IMR-90 (cell line): ENCODE measurements around the gene BAHD1. TPM values are rescaled to one million over a fixed set of nuclear protein-coding genes. Genes with fewer than 3 reads are reported as not detected.

ENCODE experiments used
- ATAC-seq: fragments of 200-7000 bp; cut with Tn5 transposase; 2 replicates; pipeline ENCODE4 v1.9.1; 2020; ENCODE audit warnings: low read depth, mild to moderate bottlenecking, moderate library complexity
- BruUV-seq: library from RNA; stranded (reverse); fragments of 400-500 nt; replicated peaks from 2 replicates; lab custom pipeline; 2021; lab: Mats Ljungman, UMichigan
- CTCF ChIA-PET: fragments of 300-600 bp; formaldehyde crosslinking; extraction: SDS; loops from one replicate; lab custom pipeline; 2021; ENCODE audit warnings: antibody characterized with exemption; lab: Yijun Ruan, JAX
- POLR2A ChIA-PET: fragments of 300-600 bp; sonication (Branson Sonifier 250); formaldehyde crosslinking; loops from one replicate; lab custom pipeline; 2022; ENCODE audit warnings: antibody characterized with exemption; ENCODE audit not compliant: unreplicated experiment; lab: Charles Lee
- DNase-seq: peaks from one replicate; pipeline ENCODE4 v3.0.0; 2013
- H2AFZ ChIP-seq: replicated peaks from 2 replicates; pipeline ENCODE3; 2013; ENCODE audit warnings: low read length, mild to moderate bottlenecking; ENCODE audit not compliant: poor library complexity
- H2AK5ac ChIP-seq: 2 replicates; pipeline ENCODE4 v1.6.1; 2013; ENCODE audit warnings: low read depth, low read length, inconsistent platforms
- H2AK9ac ChIP-seq: replicated peaks from 2 replicates; pipeline ENCODE3; 2013; ENCODE audit warnings: mild to moderate bottlenecking, low read depth, low read length, moderate library complexity; ENCODE audit not compliant: poor library complexity
- H2BK120ac ChIP-seq: 2 replicates; pipeline ENCODE4 v1.6.1; 2013; ENCODE audit warnings: low read depth, low read length, inconsistent platforms
- H2BK15ac ChIP-seq: 3 replicates; pipeline ENCODE4 v1.6.1; 2013; ENCODE audit warnings: low read depth, low read length, inconsistent platforms
- H2BK20ac ChIP-seq: 2 replicates; pipeline ENCODE4 v1.6.1; 2013; ENCODE audit warnings: low read depth, mild to moderate bottlenecking, inconsistent platforms, low read length, moderate library complexity
- H2BK5ac ChIP-seq: 2 replicates; pipeline ENCODE4 v1.6.1; 2013; ENCODE audit warnings: mild to moderate bottlenecking, low read depth, low read length, inconsistent platforms; ENCODE audit not compliant: poor library complexity, severe bottlenecking
- H3K14ac ChIP-seq: replicated peaks from 2 replicates; pipeline ENCODE4 v1.6.1; 2013; ENCODE audit warnings: low read depth, low read length, inconsistent platforms
- H3K18ac ChIP-seq: 2 replicates; pipeline ENCODE4 v1.6.1; 2013; ENCODE audit warnings: low read depth, low read length, control low read depth
- H3K23ac ChIP-seq: 2 replicates; pipeline ENCODE4 v1.6.1; 2013; ENCODE audit warnings: low read depth, low read length, inconsistent platforms
- H3K27ac ChIP-seq: 2 replicates; pipeline ENCODE4 v1.5.1; 2013; ENCODE audit warnings: mild to moderate bottlenecking, control low read depth, low read length; ENCODE audit not compliant: insufficient read depth
- H3K27me3 ChIP-seq: 2 replicates; pipeline ENCODE4 v1.6.1; 2013; ENCODE audit warnings: low read length; ENCODE audit not compliant: control insufficient read depth, insufficient read depth
- H3K36me3 ChIP-seq: 2 replicates; pipeline ENCODE4 v1.6.1; 2013; ENCODE audit warnings: low read length, mixed read lengths; ENCODE audit not compliant: control insufficient read depth, insufficient read depth
- H3K4ac ChIP-seq: 2 replicates; pipeline ENCODE4 v1.6.1; 2013; ENCODE audit warnings: low read depth, low read length, inconsistent platforms
- H3K4me1 ChIP-seq: 2 replicates; pipeline ENCODE4 v1.6.1; 2013; ENCODE audit warnings: low read length, mixed read lengths; ENCODE audit not compliant: control insufficient read depth, insufficient read depth
- H3K4me2 ChIP-seq: 2 replicates; pipeline ENCODE4 v1.6.1; 2013; ENCODE audit warnings: low read depth, mild to moderate bottlenecking, control low read depth, low read length, moderate library complexity
- H3K4me3 ChIP-seq: 2 replicates; pipeline ENCODE4 v1.5.1; 2013; ENCODE audit warnings: low read depth, mild to moderate bottlenecking, control low read depth, low read length, moderate library complexity; ENCODE audit not compliant: insufficient read depth
- H3K56ac ChIP-seq: 2 replicates; pipeline ENCODE4 v1.6.1; 2013; ENCODE audit warnings: low read length, inconsistent platforms; ENCODE audit not compliant: insufficient read depth; ENCODE audit errors: extremely low read depth
- H3K79me1 ChIP-seq, 2 experiments: 2 replicates each; pipeline ENCODE4 v1.6.1; 2013; ENCODE audit warnings: low read length in 2 of 2, inconsistent platforms in 1 of 2, low read depth in 1 of 2
- H3K9ac ChIP-seq: 2 replicates; pipeline ENCODE4 v1.6.1; 2013; ENCODE audit warnings: low read depth, low read length, control low read depth
- H3K9me1 ChIP-seq: 2 replicates; pipeline ENCODE4 v1.6.1; 2013; ENCODE audit warnings: low read length, inconsistent platforms; ENCODE audit not compliant: insufficient read depth
- H3K9me3 ChIP-seq: 2 replicates; pipeline ENCODE4 v1.6.1; 2013; ENCODE audit warnings: low read length; ENCODE audit not compliant: control insufficient read depth, insufficient read depth
- H4K20me1 ChIP-seq: 2 replicates; pipeline ENCODE4 v1.6.1; 2013; ENCODE audit warnings: low read length, inconsistent platforms; ENCODE audit not compliant: insufficient read depth
- H4K5ac ChIP-seq: 2 replicates; pipeline ENCODE4 v1.6.1; 2013; ENCODE audit warnings: mild to moderate bottlenecking, low read depth, low read length, control low read depth
- H4K8ac ChIP-seq, 2 experiments: 2 replicates each; pipeline ENCODE4 v1.6.1; 2013; ENCODE audit warnings: low read depth in 2 of 2, low read length in 2 of 2, control low read depth in 1 of 2, inconsistent platforms in 1 of 2
- H4K91ac ChIP-seq: 2 replicates; pipeline ENCODE4 v1.6.1; 2013; ENCODE audit warnings: low read depth, low read length, inconsistent platforms; ENCODE audit not compliant: insufficient read depth
- CTCF ChIP-seq: conservative IDR thresholded peaks from 2 replicates; pipeline ENCODE4 v1.5.1; 2012; ENCODE audit warnings: mild to moderate bottlenecking, low read depth, low read length, improper control_type of control experiment
- ELK1 ChIP-seq: fragments of 150-350 bp; IDR thresholded peaks from 2 replicates; pipeline ENCODE4 v1.6.1; 2016; ENCODE audit warnings: low read depth, mild to moderate bottlenecking, low read length, moderate library complexity, borderline replicate concordance
- NFE2L2 ChIP-seq: fragments of 150-350 bp; IDR thresholded peaks from 2 replicates; pipeline ENCODE4 v1.6.1; 2016; ENCODE audit warnings: low read depth, mild to moderate bottlenecking, low read length
- RCOR1 ChIP-seq: IDR thresholded peaks from 2 replicates; pipeline ENCODE4 v1.6.1; 2012; ENCODE audit warnings: mild to moderate bottlenecking, low read length, improper control_type of control experiment; ENCODE audit not compliant: insufficient replicate concordance
- WGBS, 2 experiments: methylation state at CpG; one replicate each; pipeline versions ENCODE4 v1.1.5 to v1.1.7; 2013; ENCODE audit warnings: missing lambda C conversion rate in 2 of 2; ENCODE audit not compliant: insufficient read length in 1 of 2; ENCODE audit errors: extremely low coverage in 2 of 2; 5-methylcytosine and 5-hydroxymethylcytosine counted together
- dilution Hi-C: fragments of 300-500 bp; cut with HindIII; formaldehyde crosslinking; loops from one replicate; pipeline ENCODE4 v1.14.3; 2018; ENCODE audit warnings: low sequenced_read_pairs; ENCODE audit not compliant: unreplicated experiment
- in situ Hi-C: fragments of 300-500 bp; cut with MboI; formaldehyde crosslinking; loops from 3 replicates; pipeline ENCODE4 v1.14.3; 2019; ENCODE audit warnings: low sequenced_read_pairs, inconsistent platforms, mixed read lengths
- intact Hi-C: fragments of 100-400 bp; cut with micrococcal nuclease; formaldehyde crosslinking; loops from 2 replicates; pipeline ENCODE4 v1.10.0; 2022
- polyA plus RNA-seq, 3 experiments: library from polyadenylated mRNA; depleted of rRNA; stranded (reverse); fragments of >200 nt; gene quantifications; 2 replicates each; pipeline ENCODE4 v1.2.3, GENCODE V29; 2012; ENCODE audit warnings: low replicate concordance in 1 of 3
- total RNA-seq: library from RNA; depleted of rRNA; stranded (reverse); fragments of >200 nt; gene quantifications from 2 replicates; pipeline ENCODE4 v1.2.3, GENCODE V29; 2012

BAHD1 gene
- total and polyA plus RNA-seq, 2 of the 4 experiments (the other 2 are of a cell fraction) = 3.0 to 8.7 TPM

- Histone ChIP-seq H3K23ac (no peak overlapping the region), H2BK15ac (no peak overlapping the region), H2AK5ac (no peak overlapping the region), H4K20me1 (no peaks in the 10 kb centered on the region), H4K8ac (no peak overlapping the region), H3K79me1 (no peaks in the 10 kb centered on the region), H3K36me3 (no peaks in the 10 kb centered on the region), H3K14ac (no peak overlapping the region), H4K5ac (no peak overlapping the region), H3K9ac (no peak overlapping the region), H4K91ac (no peak overlapping the region), H3K56ac (no peak overlapping the region), H3K4me2 (no peak overlapping the region), H3K27ac (no peak overlapping the region), H2AFZ (no peak overlapping the region), H2BK5ac (no peak overlapping the region), H2AK9ac (no peak overlapping the region), H3K9me1 (no peaks in the 10 kb centered on the region), H3K18ac (no peak overlapping the region), H3K4me1 (no peaks in the 10 kb centered on the region), H2BK20ac (no peak overlapping the region), H3K4me3 (no peak overlapping the region), H3K27me3 (peaks cover 26% of the 10 kb centered on the region), H3K9me3 (peaks cover 3% of the 10 kb centered on the region; the same call in 1 of the 2 replicates), H3K4ac (no peak overlapping the region), H2BK120ac (no peak overlapping the region)
- in situ Hi-C loops = no loop called here
- ATAC-seq (no peak), DNase-seq (no peak)
- intact Hi-C loops = no loop called here
- no TSS peak for BruUV-seq
- ChIA-PET CTCF (interaction anchor here (0.6 kb wide), 1 partner anchor 217 kb away, joined by 4 read pairs; no protein-coding TSS in a partner anchor), POLR2A (no interaction called here)
- TF ChIP-seq ELK1 (no peak), RCOR1 (no peak), CTCF (no peak), NFE2L2 (no peak)
- no CpG with 5 or more reads among the region's 2 CpGs for WGBS, 2 experiments
- dilution Hi-C loops = no loop called here
Observed at GRCh38 chr15:40483919-40484318, 43.2 kb downstream of the BAHD1 start.
